Keratinocyte (primary cell): Measurements from ENCODE around the gene FBXL13. TPM values are rescaled to one million over a fixed set of nuclear protein-coding genes. Genes with fewer than 3 reads are reported as not detected.

Experiments
- DNase-seq: peaks from one replicate; pipeline ENCODE4 v3.0.0-alpha.2; 2011; ENCODE audit warnings: low read depth, missing footprints, low spot score
- FAIRE-seq: peaks from 2 replicates; lab custom pipeline; 2011; peaks lifted over from hg19 to GRCh38; lab: Jason Lieb, UNC
- H2AFZ ChIP-seq: 2 replicates; pipeline ENCODE4 v1.6.0; 2012; ENCODE audit warnings: low read length, control low read depth, inconsistent platforms; ENCODE audit not compliant: control insufficient read depth
- H3K27ac ChIP-seq: 2 replicates; pipeline ENCODE4 v1.5.1; 2011; ENCODE audit warnings: low read length; ENCODE audit not compliant: control insufficient read depth, insufficient read depth
- H3K27me3 ChIP-seq: 3 replicates; pipeline ENCODE4 v1.6.0; 2011; ENCODE audit warnings: low read length; ENCODE audit not compliant: control insufficient read depth, insufficient read depth; ENCODE audit errors: extremely low read depth
- H3K36me3 ChIP-seq, 2 experiments: 2 replicates in 1 of 2; 3 replicates in 1 of 2; pipeline ENCODE4 v1.5.1; 2011; ENCODE audit warnings: low read length in 2 of 2, mild to moderate bottlenecking in 1 of 2; ENCODE audit not compliant: control insufficient read depth in 2 of 2, insufficient read depth in 2 of 2; ENCODE audit errors: extremely low read depth in 1 of 2
- H3K4me1 ChIP-seq: 3 replicates; pipeline ENCODE4 v1.5.1; 2011; ENCODE audit warnings: low read length; ENCODE audit not compliant: control insufficient read depth, insufficient read depth; ENCODE audit errors: extremely low read depth
- H3K4me2 ChIP-seq: 3 replicates; pipeline ENCODE4 v1.6.0; 2011; ENCODE audit warnings: low read depth, low read length; ENCODE audit not compliant: control insufficient read depth, insufficient read depth; ENCODE audit errors: extremely low read depth
- H3K4me3 ChIP-seq, 3 experiments: fragments of 200-600 bp in 1 of 3; sonication (generic) in 1 of 3; 2 replicates in 2 of 3; 3 replicates in 1 of 3; pipeline ENCODE4 v1.5.1; 2011 to 2016; ENCODE audit warnings: low read length in 3 of 3, mild to moderate bottlenecking in 3 of 3, control low read depth in 2 of 3, inconsistent platforms in 1 of 3, low read depth in 1 of 3, mixed read lengths in 1 of 3, mixed run types in 1 of 3, moderate library complexity in 1 of 3; ENCODE audit not compliant: control insufficient read depth in 2 of 3, insufficient read depth in 2 of 3; ENCODE audit errors: extremely low read depth in 1 of 3
- H3K79me2 ChIP-seq: 2 replicates; pipeline ENCODE4 v1.6.0; 2012; ENCODE audit warnings: low read length; ENCODE audit not compliant: control insufficient read depth, insufficient read depth
- H3K9ac ChIP-seq: 3 replicates; pipeline ENCODE4 v1.6.0; 2011; ENCODE audit warnings: low read length; ENCODE audit not compliant: control insufficient read depth, insufficient read depth; ENCODE audit errors: extremely low read depth
- H3K9me1 ChIP-seq: 3 replicates; pipeline ENCODE4 v1.6.0; 2011; ENCODE audit warnings: low read length; ENCODE audit not compliant: control insufficient read depth, insufficient read depth; ENCODE audit errors: extremely low read depth
- H3K9me3 ChIP-seq: 2 replicates; pipeline ENCODE4 v1.5.1; 2012; ENCODE audit warnings: low read depth, low read length; ENCODE audit not compliant: control insufficient read depth
- H4K20me1 ChIP-seq: 3 replicates; pipeline ENCODE4 v1.6.0; 2011; ENCODE audit warnings: low read length; ENCODE audit not compliant: control insufficient read depth, insufficient read depth; ENCODE audit errors: extremely low read depth
- EZH2 ChIP-seq: IDR thresholded peaks from one replicate; pipeline ENCODE4 v1.6.1; 2012; ENCODE audit warnings: inconsistent platforms, mild to moderate bottlenecking, low read length, moderate library complexity
- dilution Hi-C: fragments of 300-500 bp; cut with MboI; formaldehyde crosslinking; loops from one replicate; pipeline ENCODE4 v1.7.0; 2020; ENCODE audit warnings: low sequenced_read_pairs; ENCODE audit not compliant: extremely low pct_ligation_motif_present
- polyA plus RNA-seq, 5 experiments: library from polyadenylated mRNA; depleted of rRNA in 3 of 5; stranded (reverse) in 3 of 5; stranded (forward) in 1 of 5; unstranded in 1 of 5; fragments of >200 nt; gene quantifications; 1 replicate in 1 of 5; 2 replicates in 3 of 5; 3 replicates in 1 of 5; pipeline versions ENCODE4 v1.2.1 to v1.2.3, GENCODE V29; 2011 to 2012; ENCODE audit warnings: missing spikeins in 2 of 5, low read depth in 1 of 5, low replicate concordance in 1 of 5
- TF ChIP-seq, protein P1 (sequence below), 3 experiments: IDR thresholded peaks in 1 of 3; conservative IDR thresholded peaks in 1 of 3; optimal IDR thresholded peaks in 1 of 3; 2 replicates in 2 of 3; 3 replicates in 1 of 3; pipeline versions ENCODE3 to v1.5.1; 2011; ENCODE audit warnings: low read length in 3 of 3, mild to moderate bottlenecking in 3 of 3, moderate library complexity in 2 of 3, control low read depth in 1 of 3, inconsistent platforms in 1 of 3; ENCODE audit not compliant: insufficient read depth in 2 of 3; ENCODE audit errors: extremely low read depth in 1 of 3

Gene FBXL13
- polyA plus RNA-seq, 1 donor (not counting 4 experiments of a cell fraction or from before 2014, with no cell fraction given) = 0.20 TPM

DNA sequence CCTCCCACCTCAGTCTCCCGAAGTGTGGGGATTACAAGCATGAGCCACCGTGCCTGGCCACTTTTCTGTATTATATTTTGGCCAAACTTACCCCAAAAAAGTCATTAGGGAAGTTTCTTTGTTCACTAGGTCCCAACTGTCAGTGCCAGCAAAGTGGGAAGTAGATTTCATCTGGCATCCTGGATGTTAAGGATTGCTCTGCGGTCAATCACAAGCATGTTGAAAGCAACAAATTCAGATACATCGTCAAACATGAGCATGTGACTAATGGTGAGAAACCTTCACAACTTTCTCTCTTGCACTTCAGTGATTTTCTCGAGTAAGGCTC is 176.1 kb downstream of the FBXL13 start:
- Histone ChIP-seq H3K9ac (no peak overlapping the region), H3K9me3 (no peaks in the 10 kb centered on the region), H3K9me1 (no peaks in the 10 kb centered on the region), H3K4me1 (peaks cover 2% of the 10 kb centered on the region), H3K4me3 (no peak overlapping the region), H3K4me2 (no peak overlapping the region), H4K20me1 (no peaks in the 10 kb centered on the region), H3K27ac (no peak overlapping the region), H3K36me3 (no peaks in the 10 kb centered on the region), H3K27me3 (no peaks in the 10 kb centered on the region), H3K79me2 (no peaks in the 10 kb centered on the region), H2AFZ (no peak overlapping the region)
- DNase-seq (no peak), FAIRE-seq (no peak)
- dilution Hi-C loops = no loop called here
- TF ChIP-seq, protein P1, sequence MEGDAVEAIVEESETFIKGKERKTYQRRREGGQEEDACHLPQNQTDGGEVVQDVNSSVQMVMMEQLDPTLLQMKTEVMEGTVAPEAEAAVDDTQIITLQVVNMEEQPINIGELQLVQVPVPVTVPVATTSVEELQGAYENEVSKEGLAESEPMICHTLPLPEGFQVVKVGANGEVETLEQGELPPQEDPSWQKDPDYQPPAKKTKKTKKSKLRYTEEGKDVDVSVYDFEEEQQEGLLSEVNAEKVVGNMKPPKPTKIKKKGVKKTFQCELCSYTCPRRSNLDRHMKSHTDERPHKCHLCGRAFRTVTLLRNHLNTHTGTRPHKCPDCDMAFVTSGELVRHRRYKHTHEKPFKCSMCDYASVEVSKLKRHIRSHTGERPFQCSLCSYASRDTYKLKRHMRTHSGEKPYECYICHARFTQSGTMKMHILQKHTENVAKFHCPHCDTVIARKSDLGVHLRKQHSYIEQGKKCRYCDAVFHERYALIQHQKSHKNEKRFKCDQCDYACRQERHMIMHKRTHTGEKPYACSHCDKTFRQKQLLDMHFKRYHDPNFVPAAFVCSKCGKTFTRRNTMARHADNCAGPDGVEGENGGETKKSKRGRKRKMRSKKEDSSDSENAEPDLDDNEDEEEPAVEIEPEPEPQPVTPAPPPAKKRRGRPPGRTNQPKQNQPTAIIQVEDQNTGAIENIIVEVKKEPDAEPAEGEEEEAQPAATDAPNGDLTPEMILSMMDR (optimal IDR thresholded peaks at IDR 0.05 in 1 of 3, IDR thresholded peaks at IDR 0.05 in 1 of 3, conservative IDR thresholded peaks at IDR 0.05 in 1 of 3; ENCODE audit: extremely low read depth in 1 of 3, insufficient read depth in 2 of 3, low read length in 3 of 3) = no peak
- no peak for TF ChIP-seq EZH2

DNA sequence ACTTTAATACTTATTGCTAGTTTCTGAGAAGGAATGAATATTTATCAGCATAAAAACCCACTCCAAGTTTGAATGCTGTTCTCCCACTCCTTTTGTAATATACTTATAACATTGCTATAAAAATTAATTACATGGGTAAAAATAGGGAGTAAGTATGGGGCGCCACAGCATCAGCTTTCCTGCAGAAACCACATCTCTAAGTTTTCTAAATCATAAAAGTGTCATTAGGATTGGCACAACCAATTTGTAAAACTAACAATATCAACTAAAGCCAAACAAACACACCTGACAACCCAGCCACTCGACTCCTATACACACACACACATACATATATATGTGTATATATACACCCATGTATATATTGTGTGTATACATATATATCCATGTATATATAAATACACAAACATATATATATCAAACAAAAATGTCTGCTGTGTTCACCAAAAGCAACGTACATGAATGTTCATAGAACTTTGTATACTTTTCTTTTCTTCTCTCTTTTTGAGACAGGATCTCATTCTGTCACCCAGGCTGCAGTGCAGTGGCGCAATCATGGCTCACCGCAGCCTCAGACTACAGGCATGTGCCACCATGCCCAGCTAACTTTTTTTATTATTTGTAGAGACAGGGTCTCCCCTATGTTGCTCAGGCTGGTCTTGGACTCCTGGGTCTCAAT is 176.6 kb downstream of the FBXL13 start:
- no peak overlapping the region for H3K9ac ChIP-seq
- H3K9me1 ChIP-seq = no peaks in the 10 kb centered on the region
- H3K4me1 ChIP-seq = peaks cover 2% of the 10 kb centered on the region
- TF ChIP-seq EZH2 = no peak
- TF ChIP-seq, protein P1 (optimal IDR thresholded peaks at IDR 0.05 in 1 of 3, IDR thresholded peaks at IDR 0.05 in 1 of 3, conservative IDR thresholded peaks at IDR 0.05 in 1 of 3; ENCODE audit: extremely low read depth in 1 of 3, insufficient read depth in 2 of 3, low read length in 3 of 3) = no peak
- no peaks in the 10 kb centered on the region for H3K9me3 ChIP-seq
- DNase-seq (no peak), FAIRE-seq (no peak)
- H2AFZ ChIP-seq = no peak overlapping the region
- dilution Hi-C loops = no loop called here
- no peaks in the 10 kb centered on the region for H4K20me1 ChIP-seq
- H3K27me3 ChIP-seq = no peaks in the 10 kb centered on the region
- H3K79me2 ChIP-seq = no peaks in the 10 kb centered on the region
- no peak overlapping the region for H3K4me2 ChIP-seq
- H3K4me3 ChIP-seq = no peak overlapping the region
- no peaks in the 10 kb centered on the region for H3K36me3 ChIP-seq
- no peak overlapping the region for H3K27ac ChIP-seq
